Uterus (tissue), 4 donors: Measurements from ENCODE around the gene NEU4. TPM values are rescaled to one million over a fixed set of nuclear protein-coding genes. Genes with fewer than 3 reads are reported as not detected.

ENCODE experiments used
- DNase-seq, 2 donors: peaks; one replicate each; pipeline ENCODE4 v3.0.0-alpha.2; 2019 to 2020
- H3K27ac ChIP-seq, 2 donors: fragments of 200-600 bp; sonication (generic); 1 replicate in 1 of 2; 2 replicates in 1 of 2; pipeline ENCODE4 v1.5.1; 2016 to 2018
- H3K27me3 ChIP-seq, 2 donors: fragments of 200-600 bp; sonication (generic); one replicate each; pipeline ENCODE4 v1.5.1; 2018 to 2019; ENCODE audit warnings: control low read depth in 1 of 2
- H3K36me3 ChIP-seq, 2 donors: fragments of 200-600 bp; sonication (generic); one replicate each; pipeline ENCODE4 v1.5.1; 2019; ENCODE audit warnings: control low read depth in 1 of 2
- H3K4me1 ChIP-seq, 2 donors: fragments of 200-600 bp; sonication (generic); one replicate each; pipeline ENCODE4 v1.5.1; 2018 to 2019; ENCODE audit warnings: control low read depth in 1 of 2
- H3K4me3 ChIP-seq, 2 donors: fragments of 200-600 bp; sonication (generic); 1 replicate in 1 of 2; 2 replicates in 1 of 2; pipeline ENCODE4 v1.5.1; 2018 to 2019; ENCODE audit warnings: mild to moderate bottlenecking in 1 of 2
- H3K9me3 ChIP-seq, 2 donors: fragments of 200-600 bp; sonication (generic); one replicate each; pipeline ENCODE4 v1.5.1; 2019; ENCODE audit warnings: control low read depth in 1 of 2
- CTCF ChIP-seq, 4 experiments: fragments of 200-600 bp in 2 of 4; fragments of 450-650 bp in 2 of 4; sonication (generic) in 2 of 4; IDR thresholded peaks; one replicate each; pipeline ENCODE4 v1.5.1; 2016 to 2019; ENCODE audit warnings: antibody characterized with exemption in 4 of 4, mild to moderate bottlenecking in 2 of 4, moderate library complexity in 1 of 4
- POLR2A ChIP-seq, 2 donors: fragments of 450-650 bp; IDR thresholded peaks; one replicate each; pipeline ENCODE4 v1.6.1; 2016; ENCODE audit warnings: antibody characterized with exemption in 2 of 2, mild to moderate bottlenecking in 1 of 2, moderate library complexity in 1 of 2
- intact Hi-C: fragments of 100-400 bp; cut with DNase I; formaldehyde crosslinking; loops from one replicate; pipeline ENCODE4 v1.15.1; 2023; ENCODE audit warnings: low total_unique reads
- total RNA-seq, 4 donors: library from RNA; depleted of rRNA in 3 of 4; stranded (reverse); fragments of >200 nt in 3 of 4; gene quantifications; one replicate each; pipeline versions ENCODE4 v1.1.0 to v1.2.4, GENCODE V29; 2014 to 2023
- donor health status: DM: yes; HTN: yes; CAD: no.

Gene NEU4
- total RNA-seq, 4 donors from 2014 or later, result 0.21 to 0.29 TPM; not detected in 2

GRCh38 chr2:241811952-241812729 lies 3.1 kb downstream of the NEU4 start:
- H3K4me3 ChIP-seq, result no peak overlapping the region
- no peaks in the 10 kb centered on the region for H3K27me3 ChIP-seq
- intact Hi-C loops, result no loop called here
- no peaks in the 10 kb centered on the region for H3K4me1 ChIP-seq
- H3K9me3 ChIP-seq, result no peaks in the 10 kb centered on the region
- no peak for DNase-seq
- H3K27ac ChIP-seq, result no peak overlapping the region
- TF ChIP-seq POLR2A (IDR thresholded peaks at IDR 0.05) (no peak), CTCF (IDR thresholded peaks at IDR 0.05) (no peak)
- no peaks in the 10 kb centered on the region for H3K36me3 ChIP-seq

- no peaks in the 10 kb centered on the region for H3K9me3 ChIP-seq
- TF ChIP-seq POLR2A (IDR thresholded peaks at IDR 0.05) (no peak), CTCF (IDR thresholded peaks at IDR 0.05) (no peak)
- peak in 1 of 2 donors; percentile 11 for DNase-seq
- no peaks in the 10 kb centered on the region for H3K27me3 ChIP-seq
- H3K4me1 ChIP-seq, result no peaks in the 10 kb centered on the region
- no peak overlapping the region for H3K4me3 ChIP-seq
- H3K36me3 ChIP-seq, result no peaks in the 10 kb centered on the region
- no peak overlapping the region for H3K27ac ChIP-seq
- intact Hi-C loops, result no loop called here
These were observed 4.0 kb downstream of the NEU4 start for GRCh38 chr2:241812730-241813643.

- intact Hi-C loops, result no loop called here
- peak in 1 of 2 donors; percentile 14 for DNase-seq
- no peaks in the 10 kb centered on the region for H3K36me3 ChIP-seq
- no peak overlapping the region for H3K27ac ChIP-seq
- TF ChIP-seq CTCF (IDR thresholded peaks at IDR 0.05) (no peak), POLR2A (IDR thresholded peaks at IDR 0.05) (no peak)
- H3K27me3 ChIP-seq, result no peaks in the 10 kb centered on the region
- H3K4me1 ChIP-seq, result no peaks in the 10 kb centered on the region
- no peaks in the 10 kb centered on the region for H3K9me3 ChIP-seq
- H3K4me3 ChIP-seq, result no peak overlapping the region
These were observed 4.8 kb downstream of the NEU4 start for GRCh38 chr2:241813644-241814392.

GRCh38 chr2:241814393-241814642 lies 5.3 kb downstream of the NEU4 start:
- no peaks in the 10 kb centered on the region for H3K27me3 ChIP-seq
- H3K9me3 ChIP-seq, result no peaks in the 10 kb centered on the region
- intact Hi-C loops, result no loop called here
- H3K27ac ChIP-seq, result no peak overlapping the region
- H3K36me3 ChIP-seq, result no peaks in the 10 kb centered on the region
- no peak for TF ChIP-seq POLR2A (IDR thresholded peaks at IDR 0.05)
- no peak for TF ChIP-seq CTCF (IDR thresholded peaks at IDR 0.05)
- no peak overlapping the region for H3K4me3 ChIP-seq
- H3K4me1 ChIP-seq, result no peaks in the 10 kb centered on the region
- no peak for DNase-seq
